WERI-Rb-1 (cell line): ENCODE results near the gene ATG5.

Source experiments
- DNase-seq: peaks from one replicate; pipeline ENCODE4 v3.0.0-alpha.2; 2020
- H3K27ac ChIP-seq: fragments of 250-450 bp; sonication (Bioruptor Pico); 2 replicates; pipeline ENCODE4 v1.5.1; 2020; ENCODE audit warnings: mild to moderate bottlenecking, moderate library complexity
- H3K27me3 ChIP-seq: fragments of 250-450 bp; sonication (Bioruptor Pico); 2 replicates; pipeline ENCODE4 v1.5.1; 2021; ENCODE audit warnings: mild to moderate bottlenecking, low read depth, moderate library complexity; ENCODE audit not compliant: insufficient read depth, severe bottlenecking
- H3K36me3 ChIP-seq: fragments of 250-450 bp; sonication (Bioruptor Pico); 2 replicates; pipeline ENCODE4 v1.5.1; 2020; ENCODE audit warnings: mild to moderate bottlenecking, moderate library complexity
- H3K4me3 ChIP-seq: 2 replicates; pipeline ENCODE4 v1.5.1; 2011; ENCODE audit warnings: low read depth, mild to moderate bottlenecking, control low read depth, low read length
- H3K9me3 ChIP-seq: fragments of 250-450 bp; sonication (Bioruptor Pico); 2 replicates; pipeline ENCODE4 v1.5.1; 2021; ENCODE audit warnings: mild to moderate bottlenecking, moderate library complexity; ENCODE audit not compliant: severe bottlenecking
- TF ChIP-seq, protein P1 (sequence below): IDR thresholded peaks from 2 replicates; pipeline ENCODE4 v1.5.1; 2011; ENCODE audit warnings: low read depth, mild to moderate bottlenecking, control low read depth, inconsistent platforms, low read length

The ATG5 gene

DNA sequence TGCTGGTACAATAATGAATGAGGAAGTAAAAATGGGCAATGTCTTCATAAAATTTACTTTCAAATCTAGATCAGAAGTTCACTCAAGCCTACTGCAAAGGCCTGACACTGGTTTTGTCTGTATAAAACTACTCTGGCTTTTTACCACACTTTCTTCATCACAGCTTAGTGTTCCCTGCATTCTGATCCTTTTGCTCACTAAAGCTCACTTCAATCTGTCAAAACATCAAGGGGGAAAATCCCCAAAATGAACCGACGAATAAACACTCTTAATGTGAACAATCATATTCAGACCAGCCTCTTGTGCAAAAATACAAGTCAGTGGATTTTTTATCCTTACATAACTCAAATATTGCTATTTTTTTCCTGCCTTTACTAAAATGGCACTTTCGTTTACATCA lies 140.9 kb downstream of the ATG5 start:
- Histone ChIP-seq H3K4me3 (no peak overlapping the region), H3K27me3 (no peaks in the 10 kb centered on the region), H3K27ac (no peak overlapping the region), H3K9me3 (no peaks in the 10 kb centered on the region), H3K36me3 (no peaks in the 10 kb centered on the region)
- no peak for DNase-seq
- TF ChIP-seq, protein P1, sequence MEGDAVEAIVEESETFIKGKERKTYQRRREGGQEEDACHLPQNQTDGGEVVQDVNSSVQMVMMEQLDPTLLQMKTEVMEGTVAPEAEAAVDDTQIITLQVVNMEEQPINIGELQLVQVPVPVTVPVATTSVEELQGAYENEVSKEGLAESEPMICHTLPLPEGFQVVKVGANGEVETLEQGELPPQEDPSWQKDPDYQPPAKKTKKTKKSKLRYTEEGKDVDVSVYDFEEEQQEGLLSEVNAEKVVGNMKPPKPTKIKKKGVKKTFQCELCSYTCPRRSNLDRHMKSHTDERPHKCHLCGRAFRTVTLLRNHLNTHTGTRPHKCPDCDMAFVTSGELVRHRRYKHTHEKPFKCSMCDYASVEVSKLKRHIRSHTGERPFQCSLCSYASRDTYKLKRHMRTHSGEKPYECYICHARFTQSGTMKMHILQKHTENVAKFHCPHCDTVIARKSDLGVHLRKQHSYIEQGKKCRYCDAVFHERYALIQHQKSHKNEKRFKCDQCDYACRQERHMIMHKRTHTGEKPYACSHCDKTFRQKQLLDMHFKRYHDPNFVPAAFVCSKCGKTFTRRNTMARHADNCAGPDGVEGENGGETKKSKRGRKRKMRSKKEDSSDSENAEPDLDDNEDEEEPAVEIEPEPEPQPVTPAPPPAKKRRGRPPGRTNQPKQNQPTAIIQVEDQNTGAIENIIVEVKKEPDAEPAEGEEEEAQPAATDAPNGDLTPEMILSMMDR: no peak

DNA sequence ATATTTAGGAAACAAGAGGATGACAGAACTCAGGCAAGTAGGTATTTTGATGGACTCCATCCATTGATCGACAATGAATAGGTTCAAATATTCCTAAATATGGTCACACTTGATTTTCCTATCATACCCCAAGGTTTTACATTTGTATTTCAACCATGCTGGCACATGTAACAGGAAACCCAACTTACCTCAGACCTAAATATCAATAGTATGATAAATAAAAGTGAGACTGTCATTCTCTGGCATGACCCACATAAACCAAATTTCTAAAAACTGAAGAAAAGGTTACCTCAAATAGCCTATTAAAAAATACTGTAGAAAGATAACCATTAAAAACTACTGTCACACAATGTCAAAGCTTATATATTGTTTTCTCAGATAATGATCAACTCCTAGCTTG lies 142.1 kb downstream of the ATG5 start:
- H3K4me3 ChIP-seq: no peak overlapping the region
- no peak for DNase-seq
- TF ChIP-seq, protein P1: no peak
- H3K36me3 ChIP-seq: no peaks in the 10 kb centered on the region
- no peak overlapping the region for H3K27ac ChIP-seq
- H3K9me3 ChIP-seq: no peaks in the 10 kb centered on the region
- no peaks in the 10 kb centered on the region for H3K27me3 ChIP-seq

DNA sequence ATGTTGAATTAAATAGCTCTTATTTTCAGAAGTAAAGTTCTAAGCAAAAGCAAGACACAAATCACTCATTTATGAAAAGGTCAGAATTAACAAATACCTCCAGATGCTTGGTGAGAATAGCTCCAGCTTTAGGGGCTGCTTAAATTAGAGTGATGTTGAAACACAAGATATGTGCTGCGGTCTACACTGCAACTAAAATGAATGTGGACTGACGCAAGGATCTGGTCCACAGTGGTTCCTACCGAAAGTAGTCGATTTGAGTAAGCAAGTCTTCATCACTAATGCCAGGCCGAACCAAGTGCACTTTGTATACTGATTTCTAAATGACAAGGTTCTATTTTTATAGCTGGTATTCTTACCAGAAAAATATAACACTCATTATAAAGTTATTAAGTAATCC lies 143.1 kb downstream of the ATG5 start:
- TF ChIP-seq, protein P1: no peak
- no peak for DNase-seq
- Histone ChIP-seq H3K27me3 (no peaks in the 10 kb centered on the region), H3K27ac (no peak overlapping the region), H3K9me3 (no peaks in the 10 kb centered on the region), H3K36me3 (no peaks in the 10 kb centered on the region), H3K4me3 (no peak overlapping the region)

DNA sequence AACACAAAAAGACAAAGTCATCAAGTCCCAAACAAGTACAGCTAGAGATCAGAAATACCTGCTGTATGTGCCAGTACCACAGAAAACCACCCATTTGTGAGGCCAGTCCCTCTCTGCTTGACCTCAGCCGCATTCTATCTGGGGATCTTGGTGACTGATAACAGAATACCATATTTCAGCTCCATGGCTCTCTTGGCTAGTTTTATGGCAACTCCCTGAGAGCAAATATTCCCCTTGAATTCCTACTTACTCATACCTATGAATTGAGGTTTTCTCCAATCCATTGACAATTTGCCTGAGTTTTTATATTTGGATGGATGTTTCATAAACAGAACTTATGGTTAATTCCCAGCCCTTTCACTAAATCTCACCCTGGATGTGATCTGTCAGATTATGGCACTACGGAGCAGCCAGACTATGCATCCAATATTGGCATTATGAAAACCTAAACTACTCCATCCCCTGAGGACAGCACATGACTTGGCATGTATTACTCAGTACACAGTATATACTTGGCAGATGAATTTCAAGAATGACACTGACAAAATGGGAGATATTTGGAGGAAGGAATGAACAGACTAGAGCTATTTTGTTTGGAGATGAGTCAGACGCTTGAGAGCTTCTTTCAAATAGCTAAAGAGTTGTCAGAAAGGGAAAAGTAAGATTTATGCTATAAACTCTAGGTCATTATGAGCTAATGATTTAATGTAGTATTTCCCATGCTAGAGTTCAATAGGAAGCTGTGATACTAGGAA lies 143.7 kb downstream of the ATG5 start:
- Histone ChIP-seq H3K27ac (no peak overlapping the region), H3K9me3 (no peaks in the 10 kb centered on the region), H3K4me3 (no peak overlapping the region), H3K27me3 (no peaks in the 10 kb centered on the region), H3K36me3 (no peaks in the 10 kb centered on the region)
- TF ChIP-seq, protein P1: no peak
- DNase-seq: no peak

DNA sequence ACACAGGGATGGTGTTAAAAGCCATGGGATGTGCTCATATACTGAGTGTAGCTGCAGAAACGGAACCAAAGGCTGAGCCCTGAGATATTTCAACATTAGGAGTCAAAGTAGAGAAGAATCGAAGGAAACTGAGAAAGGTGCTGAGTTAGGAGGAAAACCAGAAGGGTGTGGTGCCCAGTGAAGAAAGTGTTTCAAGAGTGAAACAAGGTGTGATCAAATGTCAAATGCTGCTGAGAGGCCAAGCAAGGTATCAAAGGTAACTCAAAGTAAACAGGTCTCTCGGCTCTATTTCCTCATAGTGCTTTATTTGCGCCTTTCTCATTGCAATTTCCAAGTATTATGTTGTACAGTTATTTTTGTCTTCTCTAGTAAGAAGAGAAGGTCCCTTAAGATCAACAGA lies 145.4 kb downstream of the ATG5 start:
- Histone ChIP-seq H3K27me3 (no peaks in the 10 kb centered on the region), H3K9me3 (no peaks in the 10 kb centered on the region), H3K36me3 (no peaks in the 10 kb centered on the region), H3K4me3 (no peak overlapping the region), H3K27ac (no peak overlapping the region)
- TF ChIP-seq, protein P1: no peak
- DNase-seq: no peak

DNA sequence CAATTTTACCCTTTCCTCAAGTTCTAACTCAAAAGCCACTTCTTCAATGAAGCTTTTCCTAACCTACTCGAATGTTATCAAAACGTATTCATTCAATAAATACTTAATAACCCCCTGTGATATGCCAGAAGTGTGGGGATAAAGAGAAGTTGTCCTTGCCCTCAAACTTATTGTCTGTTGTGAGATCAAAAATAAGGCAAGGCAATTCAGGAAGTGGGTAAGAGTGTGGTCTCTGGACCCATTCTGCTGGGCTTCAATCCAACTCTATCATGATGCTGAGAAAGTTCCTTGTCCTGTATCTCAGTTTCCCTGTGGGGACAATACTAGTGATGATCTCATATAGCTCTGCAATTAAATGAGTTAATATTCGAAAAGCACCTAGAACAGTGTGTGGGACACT lies 146.7 kb downstream of the ATG5 start:
- Histone ChIP-seq H3K4me3 (no peak overlapping the region), H3K27me3 (no peaks in the 10 kb centered on the region), H3K36me3 (no peaks in the 10 kb centered on the region), H3K9me3 (no peaks in the 10 kb centered on the region), H3K27ac (no peak overlapping the region)
- no peak for DNase-seq
- TF ChIP-seq, protein P1: no peak
